A549 (cell line): ENCODE measurements around the gene RGN. TPM values are rescaled to one million over a fixed set of nuclear protein-coding genes. Genes with fewer than 3 reads are reported as not detected.
"Not testable (repeated sequence)": the region's sequence is repeated elsewhere in the genome, so short reads cannot be mapped to it uniquely, and the experiment has no call there.

ENCODE experiments used
- ATAC-seq, 2 experiments: fragments of 200-7000 bp in 1 of 2; fragments of >200 bp in 1 of 2; cut with Nextera tagmentation in 1 of 2; cut with Tn5 transposase in 1 of 2; 3 replicates each; pipeline versions ENCODE4 v1.8.0 to v1.9.1; 2018 to 2020; ENCODE audit warnings: mild to moderate bottlenecking in 1 of 2, moderate library complexity in 1 of 2
- CTCF ChIA-PET: fragments of 300-600 bp; sonication (Branson Sonifier 250); formaldehyde crosslinking; extraction: SDS; loops from one replicate; lab custom pipeline; 2021; ENCODE audit warnings: antibody characterized with exemption, inconsistent platforms; lab: Yijun Ruan, JAX
- POLR2A ChIA-PET: fragments of 350-600 bp; formaldehyde crosslinking; extraction: SDS; loops from one replicate; lab custom pipeline; 2021; ENCODE audit warnings: antibody characterized with exemption, inconsistent platforms; lab: Yijun Ruan, JAX
- DNase-seq, 2 experiments: peaks; one replicate each; pipeline versions ENCODE4 v3.0.0 to v3.0.0-alpha.2; 2011 to 2016; ENCODE audit warnings: low read depth in 1 of 2, low spot score in 1 of 2
- FAIRE-seq: peaks from 2 replicates; lab custom pipeline; 2011; peaks lifted over from hg19 to GRCh38; lab: Jason Lieb, UNC
- H3K27ac ChIP-seq, 2 experiments: fragments of >200 bp; sonication (Bioruptor Twin); formaldehyde crosslinking; 3 replicates each; pipeline ENCODE4 v1.5.1; 2016 to 2017
- H3K4me1 ChIP-seq: fragments of >200 bp; sonication (Bioruptor Twin); formaldehyde crosslinking; 3 replicates; pipeline ENCODE4 v1.6.1; 2016
- H3K4me2 ChIP-seq: fragments of >200 bp; sonication (Bioruptor Twin); formaldehyde crosslinking; 3 replicates; pipeline ENCODE4 v1.6.1; 2016
- H3K4me3 ChIP-seq: fragments of >200 bp; sonication (Bioruptor Twin); formaldehyde crosslinking; 3 replicates; pipeline ENCODE4 v1.5.1; 2016
- H3K9me3 ChIP-seq: fragments of >200 bp; sonication (Bioruptor Twin); formaldehyde crosslinking; 3 replicates; pipeline ENCODE4 v1.6.1; 2016
- ATOH8 ChIP-seq: fragments of 250-450 bp; sonication (Bioruptor Pico); IDR thresholded peaks from 2 replicates; pipeline ENCODE4 v1.5.0; 2020; ENCODE audit warnings: low read depth, mild to moderate bottlenecking, moderate library complexity
- CBX8 ChIP-seq: fragments of 200-600 bp; sonication (generic); IDR thresholded peaks from 2 replicates; pipeline ENCODE4 v1.6.1; 2016
- CHD2 ChIP-seq: fragments of 150-350 bp; IDR thresholded peaks from 2 replicates; pipeline ENCODE4 v1.6.1; 2014; ENCODE audit warnings: low read length; ENCODE audit not compliant: partially characterized antibody
- E2F6 ChIP-seq: IDR thresholded peaks from 2 replicates; pipeline ENCODE4 v1.6.1; 2012; ENCODE audit warnings: low read depth, borderline replicate concordance
- EHMT2 ChIP-seq: fragments of 200-600 bp; sonication (generic); IDR thresholded peaks from 2 replicates; pipeline ENCODE4 v1.6.1; 2016; ENCODE audit warnings: antibody characterized with exemption, low read depth, mild to moderate bottlenecking, moderate library complexity
- ELK1 ChIP-seq: fragments of 150-350 bp; IDR thresholded peaks from 2 replicates; pipeline ENCODE4 v1.6.1; 2014; ENCODE audit warnings: low read depth, mild to moderate bottlenecking, low read length
- EP300 ChIP-seq, 2 experiments: fragments of >200 bp; sonication (Bioruptor Twin); formaldehyde crosslinking; IDR thresholded peaks; 2 replicates in 1 of 2; 3 replicates in 1 of 2; pipeline ENCODE4 v1.6.1; 2016 to 2017
- HOXB5 ChIP-seq: fragments of 250-450 bp; sonication (Bioruptor Pico); IDR thresholded peaks from 2 replicates; pipeline ENCODE4 v1.5.0; 2020; ENCODE audit warnings: mild to moderate bottlenecking, moderate library complexity
- JUN ChIP-seq, 2 experiments: fragments of >200 bp; sonication (Bioruptor Twin); formaldehyde crosslinking; IDR thresholded peaks; 2 replicates in 1 of 2; 3 replicates in 1 of 2; pipeline ENCODE4 v1.6.1; 2016 to 2017
- JUNB ChIP-seq: fragments of >200 bp; sonication (Bioruptor Twin); formaldehyde crosslinking; IDR thresholded peaks from 2 replicates; pipeline ENCODE4 v1.6.1; 2016
- MAX ChIP-seq: IDR thresholded peaks from 2 replicates; pipeline ENCODE4 v1.6.1; 2012
- PBX3 ChIP-seq: IDR thresholded peaks from 2 replicates; pipeline ENCODE4 v1.6.1; 2012
- POLR2A ChIP-seq: IDR thresholded peaks from 2 replicates; pipeline ENCODE4 v1.6.1; 2012; ENCODE audit warnings: mild to moderate bottlenecking, low read length
- SMC3 ChIP-seq: fragments of >200 bp; sonication (Bioruptor Twin); formaldehyde crosslinking; IDR thresholded peaks from 3 replicates; pipeline ENCODE4 v1.6.1; 2018; ENCODE audit warnings: inconsistent platforms
- USF2 ChIP-seq: fragments of 450-650 bp; IDR thresholded peaks from 2 replicates; pipeline ENCODE4 v1.6.1; 2014; ENCODE audit warnings: antibody characterized with exemption
- ZC3H11A ChIP-seq: fragments of 450-650 bp; IDR thresholded peaks from 2 replicates; pipeline ENCODE4 v1.6.1; 2014; ENCODE audit warnings: antibody characterized with exemption, mild to moderate bottlenecking
- WGBS: methylation state at CpG from one replicate; pipeline ENCODE4 v1.1.6; 2017; ENCODE audit errors: missing lambda C conversion rate; 5-methylcytosine and 5-hydroxymethylcytosine counted together
- polyA plus RNA-seq, 4 experiments: library from polyadenylated mRNA; depleted of rRNA in 3 of 4; stranded (reverse); fragments of >200 nt; fragmentation: RNase III in 1 of 4; extraction: RNeasy Plus Mini Kit Qiagen cat#74134 plus additional on column Dnase treatment in 1 of 4; gene quantifications; 2 replicates in 3 of 4; 3 replicates in 1 of 4; pipeline ENCODE4 v1.2.3, GENCODE V29; 2011 to 2017

The RGN gene
- polyA plus RNA-seq, 2 of the 4 experiments (the other 2 are of a cell fraction) = 0.14 TPM; not detected in 1

GRCh38 chrX:47112316-47112954 lies 34.2 kb downstream of the RGN start (continued):
- TF ChIP-seq SMC3 = no peak
- TF ChIP-seq EHMT2 = no peak
- no peak for TF ChIP-seq MAX

GRCh38 chrX:47116551-47117110 lies 38.4 kb downstream of the RGN start:
- H3K4me3 ChIP-seq, H3K27ac ChIP-seq, FAIRE-seq, CTCF ChIA-PET, POLR2A ChIA-PET, ATAC-seq, H3K4me1 ChIP-seq, H3K9me3 ChIP-seq, H3K4me2 ChIP-seq, DNase-seq: not testable (repeated sequence)
- 67% methylated on average over 7 of the region's 7 CpGs for WGBS

- H3K4me1 ChIP-seq, FAIRE-seq, POLR2A ChIA-PET, H3K4me2 ChIP-seq, DNase-seq, ATAC-seq, H3K4me3 ChIP-seq, H3K27ac ChIP-seq, H3K9me3 ChIP-seq: not testable (repeated sequence)
- WGBS = 91% methylated on average over 2 of the region's 3 CpGs
- CTCF ChIA-PET = interaction anchor here (0.6 kb wide), 1 partner anchor 286 kb away, joined by 4 read pairs; no protein-coding TSS in a partner anchor
Measured at GRCh38 chrX:47124466-47124865, 46.2 kb downstream of the RGN start.

GRCh38 chrX:47129157-47129898 lies 51.1 kb downstream of the RGN start:
- ChIA-PET POLR2A (interaction anchor here (0.6 to 2.2 kb wide), 5 partner anchors 10 to 546 kb away, joined by 3 to 17 read pairs (median 3); partner anchors contain the start of genes NDUFB11 and RBM10), CTCF (interaction anchor here (0.6 kb wide), 1 partner anchor 347 kb away, joined by 4 read pairs; no protein-coding TSS in a partner anchor)
- peak overlapping the region; percentile 67 to 84 for H3K27ac ChIP-seq
- no peaks in the 10 kb centered on the region for H3K4me1 ChIP-seq
- H3K4me3 ChIP-seq = peak overlapping the region; percentile 56
- no peaks in the 10 kb centered on the region for H3K9me3 ChIP-seq
- FAIRE-seq (peak; percentile 99), ATAC-seq (peak; percentile 99)
- peak overlapping the region; percentile 88 for H3K4me2 ChIP-seq
- WGBS = under 1% methylated on average over 23 of the region's 31 CpGs
- no peak for TF ChIP-seq JUNB
- TF ChIP-seq CBX8 = no peak
- TF ChIP-seq MAX = peak; percentile 68; the same call in 1 of the 2 replicates
- TF ChIP-seq E2F6 = 0 out of 2 replicates have a peak, but pooled peaks have one; percentile 27
- TF ChIP-seq ELK1 = no peak
- no peak for TF ChIP-seq EP300 (IDR thresholded peaks at IDR 0.05)
- 0 out of 2 replicates have a peak, but pooled peaks have one; percentile 42 for TF ChIP-seq HOXB5 (CRISPR knock-in tag)
- no peak for TF ChIP-seq ZC3H11A
- peak; percentile 99 for TF ChIP-seq PBX3
- peak in 1 of 2 experiments; percentile 30; a peak in 1 of 5 replicates for TF ChIP-seq JUN (IDR thresholded peaks at IDR 0.05)
- TF ChIP-seq POLR2A = peak; percentile 72
- no peak for TF ChIP-seq USF2
- peak; percentile 62 for TF ChIP-seq CHD2
- TF ChIP-seq ATOH8 (CRISPR knock-in tag) = no peak
- TF ChIP-seq, all 56 proteins: peak for 7
- peak; percentile 93 to 97 for DNase-seq
